NCI-H524 treated with DMSO at 0.1 percent for 48 hours (cell line): ENCODE measurements around the gene SPAG5.
A peak's percentile ranks its signal among the peaks of the same experiment; 100 is the strongest.

Experiments used
- DNase-seq: peaks from one replicate; lab custom pipeline; 2025; lab: John Stamatoyannopoulos, UW

The SPAG5 gene, protein sequence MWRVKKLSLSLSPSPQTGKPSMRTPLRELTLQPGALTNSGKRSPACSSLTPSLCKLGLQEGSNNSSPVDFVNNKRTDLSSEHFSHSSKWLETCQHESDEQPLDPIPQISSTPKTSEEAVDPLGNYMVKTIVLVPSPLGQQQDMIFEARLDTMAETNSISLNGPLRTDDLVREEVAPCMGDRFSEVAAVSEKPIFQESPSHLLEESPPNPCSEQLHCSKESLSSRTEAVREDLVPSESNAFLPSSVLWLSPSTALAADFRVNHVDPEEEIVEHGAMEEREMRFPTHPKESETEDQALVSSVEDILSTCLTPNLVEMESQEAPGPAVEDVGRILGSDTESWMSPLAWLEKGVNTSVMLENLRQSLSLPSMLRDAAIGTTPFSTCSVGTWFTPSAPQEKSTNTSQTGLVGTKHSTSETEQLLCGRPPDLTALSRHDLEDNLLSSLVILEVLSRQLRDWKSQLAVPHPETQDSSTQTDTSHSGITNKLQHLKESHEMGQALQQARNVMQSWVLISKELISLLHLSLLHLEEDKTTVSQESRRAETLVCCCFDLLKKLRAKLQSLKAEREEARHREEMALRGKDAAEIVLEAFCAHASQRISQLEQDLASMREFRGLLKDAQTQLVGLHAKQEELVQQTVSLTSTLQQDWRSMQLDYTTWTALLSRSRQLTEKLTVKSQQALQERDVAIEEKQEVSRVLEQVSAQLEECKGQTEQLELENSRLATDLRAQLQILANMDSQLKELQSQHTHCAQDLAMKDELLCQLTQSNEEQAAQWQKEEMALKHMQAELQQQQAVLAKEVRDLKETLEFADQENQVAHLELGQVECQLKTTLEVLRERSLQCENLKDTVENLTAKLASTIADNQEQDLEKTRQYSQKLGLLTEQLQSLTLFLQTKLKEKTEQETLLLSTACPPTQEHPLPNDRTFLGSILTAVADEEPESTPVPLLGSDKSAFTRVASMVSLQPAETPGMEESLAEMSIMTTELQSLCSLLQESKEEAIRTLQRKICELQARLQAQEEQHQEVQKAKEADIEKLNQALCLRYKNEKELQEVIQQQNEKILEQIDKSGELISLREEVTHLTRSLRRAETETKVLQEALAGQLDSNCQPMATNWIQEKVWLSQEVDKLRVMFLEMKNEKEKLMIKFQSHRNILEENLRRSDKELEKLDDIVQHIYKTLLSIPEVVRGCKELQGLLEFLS

GRCh38 chr17:28598799-28599310 is at the start of gene SPAG5:
TSS of gene SPAG5 (minus strand) at chr17:28599025. CDS start at chr17:28598946, 79 bp downstream.
- DNase-seq: peak; percentile 74

DNA sequence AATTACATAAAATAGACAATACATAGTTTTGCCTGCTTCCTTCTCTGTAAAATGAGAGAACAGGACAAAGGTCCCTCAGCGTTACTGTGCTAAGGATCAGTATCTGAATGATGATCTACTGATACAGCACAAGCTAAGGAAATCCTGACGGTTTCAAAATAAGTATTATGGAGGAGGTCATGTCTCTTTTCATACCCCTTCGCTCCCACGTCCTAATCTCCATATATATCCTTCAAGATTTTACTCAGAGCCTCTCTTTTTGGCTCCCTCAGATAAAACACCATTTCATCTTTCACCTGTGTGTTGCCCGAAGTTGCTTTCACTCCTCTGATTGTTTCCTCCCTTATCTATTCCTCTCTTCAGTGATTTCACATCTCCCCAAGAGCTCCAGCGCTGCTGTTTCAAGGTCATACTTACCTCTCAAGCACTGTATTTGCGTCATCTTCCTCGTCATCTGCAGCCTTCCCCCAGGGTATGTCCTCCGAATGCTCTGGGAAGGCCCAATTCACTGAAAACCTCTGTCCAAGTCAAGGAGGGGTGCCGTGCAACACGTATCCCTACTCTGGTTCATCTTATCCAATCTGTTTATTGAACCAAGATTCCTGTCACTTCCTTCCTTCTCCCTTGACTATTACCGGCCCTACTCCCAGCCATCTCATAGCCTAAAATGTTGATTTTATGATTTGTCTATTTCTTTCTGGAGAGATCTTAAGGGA is 47.4 kb upstream of the SPAG5 start:
- no peak for DNase-seq

- DNase-seq: no peak
Measured at GRCh38 chr17:28645576-28645939, 46.7 kb upstream of the SPAG5 start.

DNA sequence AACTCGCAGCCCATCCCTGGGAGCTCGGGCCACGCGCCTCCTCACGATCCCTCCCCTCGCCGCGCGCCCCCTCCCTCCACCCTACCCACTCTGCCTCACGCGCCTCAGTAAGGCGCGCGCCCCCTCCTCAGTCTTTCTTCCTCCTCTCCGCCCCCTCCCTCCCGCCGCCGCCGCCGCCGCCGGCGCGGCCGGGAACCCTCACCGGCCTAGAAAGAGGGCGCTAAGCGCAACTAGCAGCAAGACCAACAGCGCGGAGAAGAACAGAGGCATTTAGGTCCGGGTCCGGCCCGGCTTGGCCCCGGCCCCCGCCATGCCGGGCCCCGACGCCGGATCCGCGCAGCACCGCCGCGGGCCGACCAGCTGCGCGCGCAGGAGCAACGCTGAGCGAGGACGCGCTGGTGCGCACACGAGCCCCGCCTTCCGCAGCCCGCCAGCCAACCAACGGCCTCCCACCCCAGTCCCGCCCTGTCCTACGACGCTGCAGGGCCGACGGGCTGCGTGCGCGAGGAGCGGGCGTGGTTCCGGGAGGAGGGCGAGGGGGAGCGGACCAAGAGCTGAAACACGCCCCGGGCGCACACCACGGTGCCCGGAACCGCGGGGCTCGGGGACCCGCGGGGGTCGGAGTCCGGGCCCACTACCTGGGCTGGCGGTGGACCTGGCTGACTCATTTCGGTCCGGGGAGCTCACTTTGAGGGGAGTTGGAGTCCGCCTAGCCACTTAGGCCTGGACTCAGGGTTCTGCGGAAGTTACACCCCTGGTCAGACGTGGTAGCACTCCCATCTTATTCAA is 46.2 kb upstream of the SPAG5 start, which contains the start of gene BLTP2:
TSS of gene BLTP2 (minus strand) at position 372 of the 789 bp plus-strand sequence. CDS start at position 270, 102 bp downstream.
- DNase-seq: peak; percentile 61

DNA sequence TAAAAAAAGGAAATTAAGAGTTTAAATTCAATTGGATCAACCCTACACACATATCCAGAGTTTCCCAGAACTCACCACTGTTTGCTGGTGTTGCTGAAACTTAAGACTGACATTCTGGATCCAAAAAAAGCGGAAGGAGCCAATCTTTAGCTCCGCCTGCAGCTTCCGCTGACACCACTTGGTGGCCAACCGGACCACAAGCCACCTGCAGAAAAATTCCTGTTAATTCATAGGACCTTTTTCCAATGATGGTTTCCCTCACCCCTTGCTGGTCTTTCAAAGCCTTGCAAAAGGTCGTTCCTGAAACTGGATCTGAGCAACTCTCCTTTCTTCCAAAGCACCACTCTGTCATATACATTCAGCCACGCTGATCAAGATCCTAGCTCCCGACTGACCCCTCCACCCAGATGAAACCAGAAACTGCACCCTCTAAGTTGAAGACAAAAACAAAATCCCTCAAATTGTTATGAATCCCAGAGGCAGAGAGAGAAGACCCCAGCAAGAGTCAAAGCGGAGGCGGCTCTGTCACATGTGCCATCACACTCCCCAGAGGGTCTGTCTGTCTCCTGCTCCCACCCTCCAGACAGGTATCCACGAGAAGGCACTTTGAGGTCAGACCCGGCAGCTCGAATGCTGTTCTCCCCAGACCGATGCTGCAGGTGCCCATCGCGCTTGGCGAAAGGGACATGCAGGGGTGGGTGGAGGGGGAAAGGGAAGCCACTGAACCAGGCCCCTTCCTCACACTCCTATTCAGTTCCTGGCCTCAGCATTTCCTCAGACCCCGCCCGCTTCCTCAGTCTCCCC is 45.4 kb upstream of the SPAG5 start:
- DNase-seq: no peak

- DNase-seq: no peak
Measured at GRCh38 chr17:28641579-28641978, 42.8 kb upstream of the SPAG5 start.

DNA sequence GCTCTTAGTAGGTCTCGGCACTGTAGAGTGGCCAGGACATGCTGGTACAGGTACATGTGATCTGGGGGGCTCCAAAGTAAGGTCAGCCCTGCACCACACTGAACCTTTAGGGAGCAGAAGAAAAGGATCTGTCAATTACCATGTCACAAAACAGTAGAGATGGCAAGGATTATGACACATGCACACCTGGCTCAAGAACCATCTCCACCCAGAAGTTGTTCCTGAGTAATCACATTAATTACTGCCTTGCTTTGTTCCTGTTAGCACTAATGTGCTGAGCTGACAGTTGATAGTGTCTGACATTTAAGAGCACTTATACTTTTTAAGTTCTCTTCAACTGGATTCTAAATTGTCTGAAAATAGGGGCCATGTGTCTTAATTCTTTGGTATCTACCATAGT is 36.7 kb upstream of the SPAG5 start:
- no peak for DNase-seq

- peak; percentile 77 for DNase-seq
Measured at GRCh38 chr17:28634206-28634865, 35.5 kb upstream of the SPAG5 start.

DNA sequence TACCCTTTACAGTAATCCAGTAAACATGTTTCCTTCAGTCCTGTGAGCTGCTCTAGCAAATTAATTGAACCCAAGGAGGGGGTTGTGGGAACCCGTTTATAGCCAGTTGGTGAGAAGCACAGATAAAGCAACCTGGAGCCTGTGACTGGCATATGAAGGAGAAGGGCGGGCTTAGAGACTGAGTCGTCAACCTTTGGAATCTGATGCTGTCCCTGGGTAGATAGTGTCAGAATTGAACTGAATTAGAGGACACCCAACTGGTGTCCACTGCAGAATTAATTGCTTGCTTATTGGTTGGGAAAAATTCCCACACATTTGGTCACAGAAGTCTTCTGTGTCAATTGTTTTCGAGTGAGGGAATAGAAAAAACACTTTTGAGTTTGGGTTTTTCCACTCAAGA is 28.0 kb upstream of the SPAG5 start:
- no peak for DNase-seq

DNA sequence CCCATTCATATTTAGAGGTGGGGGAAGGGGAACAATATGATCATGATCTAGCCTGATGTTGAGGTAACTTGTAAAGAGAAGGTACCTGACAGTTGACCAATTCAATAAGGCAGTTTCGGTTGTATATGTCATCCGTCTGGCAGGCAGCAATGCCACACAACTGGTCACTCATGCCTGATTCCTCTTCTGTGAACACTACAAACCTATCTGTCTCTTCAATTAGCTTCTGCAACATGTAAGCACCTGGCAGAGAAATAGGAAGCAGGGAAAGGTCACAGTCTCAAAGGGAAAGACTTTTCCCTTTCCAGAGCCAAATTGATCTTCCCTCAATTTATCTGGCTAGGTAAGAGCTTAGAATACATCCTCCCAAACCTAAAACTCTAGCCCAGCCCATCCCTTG is 25.3 kb upstream of the SPAG5 start:
- DNase-seq: no peak

- no peak for DNase-seq
Measured at GRCh38 chr17:28623696-28624095, 24.9 kb upstream of the SPAG5 start.

DNA sequence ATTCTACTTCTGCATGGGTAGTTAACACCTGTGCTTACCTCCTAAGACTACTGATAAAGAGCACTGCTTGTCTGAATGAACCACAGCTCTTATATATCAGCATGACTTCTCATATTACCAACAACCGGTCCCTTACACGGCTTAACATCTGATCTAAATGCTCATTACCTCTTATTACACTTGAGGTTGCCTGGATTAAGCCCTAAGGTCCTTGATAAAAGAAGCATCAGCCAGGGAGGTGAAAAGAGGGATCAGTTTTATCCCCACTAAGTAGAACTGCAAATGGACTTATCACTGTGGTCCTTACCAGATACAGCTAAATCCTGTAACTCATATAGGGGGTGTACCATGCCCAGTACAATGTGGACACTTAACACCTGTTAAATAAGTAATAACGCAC is 23.4 kb upstream of the SPAG5 start:
- DNase-seq: peak; percentile 100

GRCh38 chr17:28620010-28620409 is 21.2 kb upstream of the SPAG5 start:
- no peak for DNase-seq

DNA sequence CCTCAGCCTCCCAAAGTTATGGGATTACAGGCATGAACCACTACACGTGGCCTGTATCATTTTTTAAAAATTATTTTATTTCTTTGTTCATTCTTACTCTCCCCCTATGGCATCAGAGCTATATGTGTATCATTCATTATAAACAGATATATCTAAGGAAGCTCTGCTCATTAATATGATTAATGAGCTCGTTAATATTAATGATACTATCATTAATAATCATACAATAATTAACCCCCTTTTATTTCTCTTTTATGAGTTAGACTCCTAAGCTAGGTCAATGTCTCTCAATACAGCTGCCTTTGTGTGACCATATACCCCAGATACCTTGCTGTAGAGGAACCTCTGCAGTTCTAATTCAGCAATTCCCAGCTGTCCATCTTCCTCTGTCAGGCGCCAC is 19.6 kb upstream of the SPAG5 start:
- no peak for DNase-seq

GRCh38 chr17:28616281-28616680 is 17.5 kb upstream of the SPAG5 start:
- no peak for DNase-seq

- no peak for DNase-seq
Measured at GRCh38 chr17:28615260-28615940, 16.6 kb upstream of the SPAG5 start.

DNA sequence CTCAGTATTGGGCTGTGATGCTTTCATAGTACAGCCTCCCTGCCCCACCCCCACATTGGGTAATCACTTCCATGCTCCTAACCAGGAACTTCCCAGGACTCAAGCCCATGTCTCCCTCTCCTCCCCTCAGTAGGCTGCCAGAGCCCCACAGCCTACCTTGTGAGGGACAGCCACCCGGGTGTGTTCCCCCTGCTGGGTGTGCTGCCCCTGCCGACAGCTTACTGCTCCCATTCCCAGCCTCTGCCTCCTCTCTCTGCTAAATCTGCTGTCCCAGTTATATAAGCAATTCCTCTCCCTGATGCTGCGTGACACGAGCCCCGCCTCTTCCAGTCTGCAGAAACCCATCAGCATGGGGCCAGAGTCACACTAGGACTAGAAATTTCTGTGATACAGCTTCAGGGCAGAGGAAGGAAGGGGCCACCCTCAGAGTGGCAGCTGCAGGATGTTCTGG is 15.1 kb upstream of the SPAG5 start, which contains the start of gene RSKR:
TSS of gene RSKR (minus strand) at position 255 of the 451 bp plus-strand sequence. CDS start at position 231, 24 bp downstream.
- DNase-seq: no peak
